Right lobe of liver (tissue), 6 donors: ENCODE data around the gene PA2G4. TPM values are rescaled to one million over a fixed set of nuclear protein-coding genes. Genes with fewer than 3 reads are reported as not detected.
A peak's percentile ranks its signal among the peaks of the same experiment; 100 is the strongest.

Experiments
- ATAC-seq, 4 donors: fragments of 200-7000 bp; cut with Tn5 transposase; one replicate each; pipeline ENCODE4 v1.9.1; 2020; ENCODE audit warnings: mild to moderate bottlenecking in 4 of 4, moderate library complexity in 4 of 4
- DNase-seq, 3 donors: peaks; one replicate each; pipeline ENCODE4 v3.0.0-alpha.2; 2020
- H3K27ac ChIP-seq, 3 donors: fragments of 200-600 bp; one replicate each; pipeline ENCODE4 v1.8.0; 2022
- H3K27me3 ChIP-seq, 2 donors: fragments of 200-600 bp; one replicate each; pipeline ENCODE4 v1.8.0; 2022
- H3K36me3 ChIP-seq, 4 donors: fragments of 200-600 bp; sonication (generic) in 1 of 4; one replicate each; pipeline versions ENCODE4 v1.5.1 to v1.8.0; 2017 to 2022; ENCODE audit warnings: control low read depth in 1 of 4
- H3K4me1 ChIP-seq, 4 donors: fragments of 200-600 bp; sonication (generic) in 1 of 4; one replicate each; pipeline versions ENCODE4 v1.5.1 to v1.8.0; 2017 to 2022; ENCODE audit warnings: control low read depth in 1 of 4
- H3K4me3 ChIP-seq, 3 donors: fragments of 200-600 bp; one replicate each; pipeline ENCODE4 v1.8.0; 2022
- H3K9me3 ChIP-seq, 4 donors: fragments of 200-600 bp; sonication (generic) in 1 of 4; one replicate each; pipeline versions ENCODE4 v1.5.1 to v1.8.0; 2017 to 2022; ENCODE audit warnings: control low read depth in 1 of 4
- POLR2A ChIP-seq: fragments of 450-650 bp; IDR thresholded peaks from one replicate; pipeline ENCODE4 v1.6.1; 2017; ENCODE audit warnings: antibody characterized with exemption, mild to moderate bottlenecking
- WGBS: methylation state at CpG from one replicate; pipeline ENCODE4 v1.1.6; 2018; ENCODE audit warnings: low coverage, low lambda C conversion rate; ENCODE audit not compliant: insufficient coverage; ENCODE audit errors: missing lambda C conversion rate; 5-methylcytosine and 5-hydroxymethylcytosine counted together
- intact Hi-C, 2 donors: fragments of 100-400 bp; cut with DNase I; formaldehyde crosslinking; loops; one replicate each; pipeline versions ENCODE4 v1.11.2 to v1.14.1; 2022
- total RNA-seq, 6 experiments: library from RNA; depleted of rRNA in 2 of 6; stranded (reverse); fragments of >200 nt in 2 of 6; fragmentation: NEBNext Ultra II Directional in 3 of 6; extraction: Animal tissue kit (Norgen Biotek cat#: 25700) in 3 of 6; gene quantifications; one replicate each; pipeline versions ENCODE4 v1.1.0 to v1.2.4, GENCODE V29; 2016 to 2023
- TF ChIP-seq, protein P1 (sequence below), 4 donors: fragments of 200-600 bp in 3 of 4; fragments of 450-650 bp in 1 of 4; IDR thresholded peaks; one replicate each; pipeline versions ENCODE4 v1.5.1 to v1.8.0; 2016 to 2022; ENCODE audit warnings: antibody characterized with exemption in 4 of 4, mild to moderate bottlenecking in 2 of 4
- donor health status: DM: no; HTN: yes; CAD: no.
- donor health status: DM: no; HTN: no; CAD: no.
- donor health status: DM: no; HTN: no; CAD: no.
- donor health status: DM: no; HTN: yes; CAD: no.
- donor health status: DM: no; HTN: yes; CAD: no.

PA2G4 gene
- total RNA-seq, 6 experiments from 2014 or later = 29.7 to 82.4 (median 36.6) TPM

DNA sequence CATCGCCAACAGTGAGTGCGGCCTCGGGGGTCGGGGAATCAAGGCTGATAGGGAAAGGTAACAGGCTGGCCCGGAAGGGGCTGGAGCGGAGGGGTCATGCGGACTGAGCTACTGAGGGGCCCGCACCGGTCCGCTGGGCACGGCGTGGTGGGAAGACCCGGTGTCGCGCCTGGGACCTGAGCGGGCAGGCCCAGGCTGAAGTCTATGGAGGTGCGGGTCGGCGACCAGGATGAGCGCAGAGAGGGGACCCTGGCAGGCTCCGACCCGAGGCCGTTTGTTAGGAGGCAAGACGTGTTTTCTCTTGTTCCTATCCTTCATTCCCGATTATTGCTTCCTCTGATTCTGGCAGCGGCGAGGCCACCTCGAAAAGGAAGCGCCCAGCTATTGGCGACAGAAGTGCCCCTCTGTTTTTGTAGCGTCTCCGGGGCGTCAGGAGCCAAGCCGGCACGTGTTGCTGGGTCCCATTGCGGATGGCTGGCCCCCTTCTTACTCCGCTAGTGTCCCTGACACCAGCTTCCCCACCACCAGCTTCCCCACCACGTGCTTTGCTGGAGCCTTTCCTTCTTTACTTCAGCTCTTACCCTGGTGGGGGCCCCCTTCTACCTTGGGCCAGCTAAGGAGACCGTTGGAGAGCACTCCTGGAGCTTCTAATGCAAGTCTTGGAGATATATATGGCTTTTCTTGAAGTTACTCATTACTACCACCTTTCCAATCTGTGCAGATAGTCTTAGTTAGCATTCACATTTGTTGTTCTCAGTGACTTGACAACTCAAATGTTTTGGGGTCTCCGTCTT is 653 bp downstream of the PA2G4 start:
- Histone ChIP-seq H3K4me1 (peaks cover 0 to 19% (median 4%) of the 10 kb centered on the region in 4 donors), H3K36me3 (peaks cover 9 to 64% (median 28%) of the 10 kb centered on the region in 4 donors), H3K27me3 (no peaks in the 10 kb centered on the region), H3K4me3 (peak overlapping the region; percentile 69 to 89 (median 82)), H3K9me3 (no peaks in the 10 kb centered on the region), H3K27ac (peak overlapping the region; percentile 44 to 82 (median 64))
- 1% methylated on average over 13 of the region's 40 CpGs for WGBS
- TF ChIP-seq, protein P1, sequence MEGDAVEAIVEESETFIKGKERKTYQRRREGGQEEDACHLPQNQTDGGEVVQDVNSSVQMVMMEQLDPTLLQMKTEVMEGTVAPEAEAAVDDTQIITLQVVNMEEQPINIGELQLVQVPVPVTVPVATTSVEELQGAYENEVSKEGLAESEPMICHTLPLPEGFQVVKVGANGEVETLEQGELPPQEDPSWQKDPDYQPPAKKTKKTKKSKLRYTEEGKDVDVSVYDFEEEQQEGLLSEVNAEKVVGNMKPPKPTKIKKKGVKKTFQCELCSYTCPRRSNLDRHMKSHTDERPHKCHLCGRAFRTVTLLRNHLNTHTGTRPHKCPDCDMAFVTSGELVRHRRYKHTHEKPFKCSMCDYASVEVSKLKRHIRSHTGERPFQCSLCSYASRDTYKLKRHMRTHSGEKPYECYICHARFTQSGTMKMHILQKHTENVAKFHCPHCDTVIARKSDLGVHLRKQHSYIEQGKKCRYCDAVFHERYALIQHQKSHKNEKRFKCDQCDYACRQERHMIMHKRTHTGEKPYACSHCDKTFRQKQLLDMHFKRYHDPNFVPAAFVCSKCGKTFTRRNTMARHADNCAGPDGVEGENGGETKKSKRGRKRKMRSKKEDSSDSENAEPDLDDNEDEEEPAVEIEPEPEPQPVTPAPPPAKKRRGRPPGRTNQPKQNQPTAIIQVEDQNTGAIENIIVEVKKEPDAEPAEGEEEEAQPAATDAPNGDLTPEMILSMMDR (IDR thresholded peaks at IDR 0.05) = no peak
- no peak for TF ChIP-seq POLR2A
- peak in 2 of 3 donors; percentile 35 to 70 for DNase-seq
- peak; percentile 19 to 42 (median 26) for ATAC-seq
- intact Hi-C loops = loop anchor here (5.0 to 10.0 kb wide), 2 partner anchors 58 to 60 kb away; partner anchors contain the start of gene RPS26 (in 1 of the 2)

DNA sequence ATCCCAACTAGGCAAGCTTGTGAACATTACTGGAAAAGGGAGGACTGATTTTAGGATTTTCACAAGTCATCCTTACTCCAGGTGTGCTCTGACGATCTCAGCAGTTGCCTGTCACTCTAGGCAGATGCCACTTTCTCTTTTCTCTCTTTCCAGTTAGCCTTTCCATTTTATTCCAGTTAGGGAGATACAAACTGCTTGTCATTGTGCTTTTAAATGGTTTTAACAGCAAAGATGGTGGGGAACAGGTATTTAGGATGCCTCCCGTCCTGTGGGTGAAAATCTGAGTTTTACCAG is 1.2 kb downstream of the PA2G4 start:
- TF ChIP-seq, protein P1 (IDR thresholded peaks at IDR 0.05) = no peak
- no peak for TF ChIP-seq POLR2A
- intact Hi-C loops = loop anchor here in 1 of 2 donors (10.0 kb wide), 1 partner anchor 61 kb away; the partner anchor contains the start of gene RPS26
- DNase-seq (no peak), ATAC-seq (no peak)
- Histone ChIP-seq H3K9me3 (no peaks in the 10 kb centered on the region), H3K36me3 (peaks cover 13 to 64% (median 30%) of the 10 kb centered on the region in 4 donors), H3K27me3 (no peaks in the 10 kb centered on the region), H3K4me1 (peaks cover 0 to 19% (median 4%) of the 10 kb centered on the region in 4 donors), H3K27ac (no peak overlapping the region), H3K4me3 (peak overlapping the region; percentile 69 to 89 (median 82))
- 30% methylated on average over 2 of the region's 2 CpGs for WGBS

DNA sequence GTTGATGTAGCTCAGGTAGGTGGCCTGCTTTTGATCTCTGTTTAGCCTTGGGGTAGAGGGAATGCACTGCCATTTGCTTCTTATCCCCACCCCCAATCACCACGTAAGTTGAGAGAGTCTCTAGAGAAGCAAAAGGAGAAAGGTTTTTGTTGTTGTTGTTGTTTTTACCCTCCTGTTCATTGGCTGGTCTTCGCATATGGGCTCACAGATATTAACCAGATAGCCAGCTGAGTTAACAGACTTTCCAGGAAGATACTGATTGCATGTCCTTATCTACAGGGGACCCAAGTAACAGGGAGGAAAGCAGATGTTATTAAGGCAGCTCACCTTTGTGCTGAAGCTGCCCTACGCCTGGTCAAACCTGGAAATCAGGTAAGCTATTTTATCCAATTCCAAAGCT is 2.9 kb downstream of the PA2G4 start:
- Histone ChIP-seq H3K27ac (no peak overlapping the region), H3K4me1 (peaks cover 0 to 19% (median 4%) of the 10 kb centered on the region in 4 donors), H3K9me3 (no peaks in the 10 kb centered on the region), H3K27me3 (no peaks in the 10 kb centered on the region), H3K36me3 (peaks cover 13 to 64% (median 31%) of the 10 kb centered on the region in 4 donors), H3K4me3 (no peak overlapping the region)
- DNase-seq = no peak
- ATAC-seq = no peak
- 66% methylated on average over 2 of the region's 3 CpGs for WGBS
- no peak for TF ChIP-seq POLR2A
- TF ChIP-seq, protein P1 (IDR thresholded peaks at IDR 0.05) = no peak
- intact Hi-C loops = loop anchor here in 1 of 2 donors (10.0 kb wide), 1 partner anchor 62 kb away; the partner anchor contains the start of gene RPS26

DNA sequence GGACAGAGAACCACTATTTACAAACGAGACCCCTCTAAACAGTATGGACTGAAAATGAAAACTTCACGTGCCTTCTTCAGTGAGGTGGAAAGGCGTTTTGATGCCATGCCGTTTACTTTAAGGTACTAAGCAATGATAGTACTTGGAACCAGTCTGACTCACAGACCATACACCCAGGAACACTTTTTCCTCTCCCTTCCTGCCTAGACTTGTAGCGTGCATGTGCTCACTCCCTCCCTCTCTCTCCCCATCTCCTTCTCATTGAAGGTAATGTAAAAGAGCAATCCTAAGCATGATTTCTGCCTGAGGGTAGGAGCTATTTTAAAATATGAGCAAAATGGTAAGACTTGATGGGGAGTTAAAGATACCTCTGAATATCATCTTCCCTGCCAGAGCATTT is 6.2 kb downstream of the PA2G4 start:
- WGBS = 98% methylated on average over 5 of the region's 5 CpGs
- Histone ChIP-seq H3K4me1 (peaks cover 0 to 7% (median 4%) of the 10 kb centered on the region in 4 donors), H3K27ac (no peak overlapping the region), H3K36me3 (peaks cover 13 to 71% (median 33%) of the 10 kb centered on the region in 4 donors), H3K9me3 (no peaks in the 10 kb centered on the region), H3K27me3 (no peaks in the 10 kb centered on the region), H3K4me3 (no peak overlapping the region)
- TF ChIP-seq POLR2A = no peak
- TF ChIP-seq, protein P1 (IDR thresholded peaks at IDR 0.05) = no peak
- DNase-seq (no peak), ATAC-seq (no peak)
- intact Hi-C loops = no loop called here
